DMS153 treated with DMSO at 0.1 percent for 48 hours (cell line): ENCODE results near the gene CDKL4.
"Not testable (repeated sequence)": the region's sequence is repeated elsewhere in the genome, so short reads cannot be mapped to it uniquely, and the experiment has no call there.

Experiments used
- DNase-seq: peaks from one replicate; lab custom pipeline; 2025; ENCODE audit not compliant: unreplicated experiment; lab: John Stamatoyannopoulos, UW

Gene CDKL4

GRCh38 chr2:39144416-39144815, 99.4 kb downstream of the CDKL4 start:
- DNase-seq = no peak

GRCh38 chr2:39142904-39143605, 100.7 kb downstream of the CDKL4 start:
- no peak for DNase-seq

GRCh38 chr2:39141334-39142271, 102.2 kb downstream of the CDKL4 start:
- no peak for DNase-seq

GRCh38 chr2:39140948-39141333, 102.8 kb downstream of the CDKL4 start:
- not testable (repeated sequence) for DNase-seq

- no peak for DNase-seq
These were observed 103.4 kb downstream of the CDKL4 start for GRCh38 chr2:39140322-39140847.

- DNase-seq = no peak
These were observed 104.1 kb downstream of the CDKL4 start for GRCh38 chr2:39139511-39140237.

- no peak for DNase-seq
These were observed 104.9 kb downstream of the CDKL4 start for GRCh38 chr2:39138837-39139211.

- DNase-seq = not testable (repeated sequence)
These were observed 105.5 kb downstream of the CDKL4 start for GRCh38 chr2:39138187-39138836.

- DNase-seq = no peak
These were observed 107.0 kb downstream of the CDKL4 start for GRCh38 chr2:39136799-39137198.

GRCh38 chr2:39135690-39136259, 108.0 kb downstream of the CDKL4 start:
- DNase-seq = no peak

- no peak for DNase-seq
These were observed 110.4 kb downstream of the CDKL4 start for GRCh38 chr2:39133215-39133851.

- DNase-seq = no peak
These were observed 114.8 kb downstream of the CDKL4 start for GRCh38 chr2:39128919-39129391.

- DNase-seq = no peak
These were observed 115.8 kb downstream of the CDKL4 start for GRCh38 chr2:39127973-39128372.
